KMS-11 (cell line): Measurements from ENCODE around the gene OR52W1.

ENCODE experiments used
- H2AFZ ChIP-seq: fragments of 200-600 bp; sonication (generic); 2 replicates; pipeline ENCODE4 v1.6.1; 2016; ENCODE audit warnings: antibody characterized with exemption, mixed run types, low read depth
- H3K27ac ChIP-seq: fragments of 200-600 bp; sonication (generic); 2 replicates; pipeline ENCODE4 v1.6.1; 2016; ENCODE audit warnings: mild to moderate bottlenecking, mixed run types
- H3K27me3 ChIP-seq: fragments of 200-600 bp; sonication (generic); 2 replicates; pipeline ENCODE4 v1.6.1; 2017; ENCODE audit warnings: mild to moderate bottlenecking, low read depth, mixed run types, moderate library complexity; ENCODE audit not compliant: insufficient read depth
- H3K36me3 ChIP-seq: fragments of 200-600 bp; sonication (generic); 2 replicates; pipeline ENCODE4 v1.6.1; 2017; ENCODE audit warnings: mild to moderate bottlenecking, mixed run types; ENCODE audit not compliant: insufficient read depth
- H3K4me1 ChIP-seq: fragments of 200-600 bp; sonication (generic); 2 replicates; pipeline ENCODE4 v1.6.1; 2016; ENCODE audit warnings: mild to moderate bottlenecking, low read depth, mixed run types; ENCODE audit not compliant: poor library complexity, severe bottlenecking
- H3K4me2 ChIP-seq: fragments of 200-600 bp; sonication (generic); 2 replicates; pipeline ENCODE4 v1.7.0; 2016; ENCODE audit warnings: mild to moderate bottlenecking, mixed run types
- H3K4me3 ChIP-seq: fragments of 200-600 bp; sonication (generic); IDR thresholded peaks from 2 replicates; pipeline ENCODE4 v1.6.1; 2017; ENCODE audit warnings: low read depth, low read length, mixed read lengths; ENCODE audit not compliant: insufficient read depth
- H3K79me2 ChIP-seq: fragments of 200-600 bp; sonication (generic); 2 replicates; pipeline ENCODE4 v1.6.1; 2016; ENCODE audit warnings: low read depth, mixed run types; ENCODE audit not compliant: insufficient read depth
- H3K9ac ChIP-seq: fragments of 200-600 bp; sonication (generic); 2 replicates; pipeline ENCODE4 v1.6.1; 2016; ENCODE audit warnings: mild to moderate bottlenecking, mixed run types
- H4K20me1 ChIP-seq: fragments of 200-600 bp; sonication (generic); 2 replicates; pipeline ENCODE4 v1.6.1; 2016; ENCODE audit warnings: mild to moderate bottlenecking, mixed run types; ENCODE audit not compliant: insufficient read depth
- CTCF ChIP-seq: fragments of 200-600 bp; sonication (generic); conservative IDR thresholded peaks from 2 replicates; pipeline ENCODE4 v1.6.1; 2017; ENCODE audit warnings: low read depth, mild to moderate bottlenecking, antibody characterized with exemption, low read length, moderate library complexity, mixed read lengths

OR52W1 gene

DNA sequence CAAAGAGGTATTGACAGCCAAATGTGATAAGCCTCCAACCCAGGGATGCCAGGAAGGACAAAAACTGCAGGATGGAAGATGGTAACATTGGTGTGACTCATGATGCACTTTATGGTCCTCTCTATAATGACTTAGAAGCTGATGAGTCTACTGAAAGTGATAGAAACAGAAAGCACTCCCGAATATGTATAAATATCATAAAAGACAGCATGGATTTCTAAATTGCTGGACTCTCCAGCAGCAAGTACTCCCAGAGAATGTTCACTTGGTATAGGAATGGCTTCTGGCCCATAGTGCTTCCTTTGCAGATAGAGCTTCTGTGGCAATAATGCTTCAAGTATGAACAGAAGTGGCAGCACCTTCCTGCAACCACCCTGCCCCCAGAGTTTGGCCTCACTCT lies 28.8 kb upstream of the OR52W1 start, which contains the start of gene OR52B2:
Gene OR52B2, minus strand, starts transcription at position 101 of the 400 bp plus-strand sequence. Its CDS starts 0 bp downstream, at position 101.
- no peaks in the 10 kb centered on the region for H3K79me2 ChIP-seq
- H3K27ac ChIP-seq: no peak within 1 kb of the TSS
- H3K27me3 ChIP-seq: no peaks in the 10 kb centered on the region
- no peaks in the 10 kb centered on the region for H3K36me3 ChIP-seq
- H3K4me2 ChIP-seq: no peak within 1 kb of the TSS
- H2AFZ ChIP-seq: no peak within 1 kb of the TSS
- no peak within 1 kb of the TSS for H3K4me3 ChIP-seq
- H3K4me1 ChIP-seq: no peaks in the 10 kb centered on the region
- H4K20me1 ChIP-seq: no peaks in the 10 kb centered on the region
- H3K9ac ChIP-seq: no peak within 1 kb of the TSS
- no peak for TF ChIP-seq CTCF

DNA sequence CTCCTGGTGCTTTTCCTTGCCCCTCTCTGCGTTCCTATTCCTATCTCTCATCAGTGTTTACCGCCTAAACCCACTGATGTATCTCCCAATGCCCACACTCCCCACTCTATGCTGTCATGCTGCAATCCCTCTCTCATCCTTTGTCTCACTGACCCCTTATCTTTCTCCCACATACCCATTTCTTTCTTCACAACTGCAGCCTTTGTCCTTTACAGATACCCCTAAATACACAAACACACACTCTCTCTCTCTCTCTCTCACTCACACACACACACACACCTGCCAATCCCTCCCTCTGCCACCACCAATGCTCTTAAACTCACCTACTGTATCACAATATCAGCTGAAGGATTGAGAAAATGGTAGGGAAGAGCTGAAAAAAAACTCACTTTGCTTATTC lies 23.6 kb upstream of the OR52W1 start:
- Histone ChIP-seq H3K36me3 (no peaks in the 10 kb centered on the region), H2AFZ (no peak overlapping the region), H3K4me3 (no peak overlapping the region), H3K27me3 (no peaks in the 10 kb centered on the region), H3K79me2 (no peaks in the 10 kb centered on the region), H3K9ac (no peak overlapping the region), H4K20me1 (no peaks in the 10 kb centered on the region), H3K4me1 (no peaks in the 10 kb centered on the region), H3K27ac (no peak overlapping the region), H3K4me2 (no peak overlapping the region)
- TF ChIP-seq CTCF: no peak

GRCh38 chr11:6191742-6192141 lies 7.3 kb upstream of the OR52W1 start:
- Histone ChIP-seq H3K27ac (no peak overlapping the region), H3K79me2 (no peaks in the 10 kb centered on the region), H2AFZ (no peak overlapping the region), H3K27me3 (no peaks in the 10 kb centered on the region), H3K4me2 (no peak overlapping the region), H3K4me1 (no peaks in the 10 kb centered on the region), H3K4me3 (no peak overlapping the region), H3K36me3 (no peaks in the 10 kb centered on the region), H4K20me1 (no peaks in the 10 kb centered on the region), H3K9ac (no peak overlapping the region)
- TF ChIP-seq CTCF: no peak

DNA sequence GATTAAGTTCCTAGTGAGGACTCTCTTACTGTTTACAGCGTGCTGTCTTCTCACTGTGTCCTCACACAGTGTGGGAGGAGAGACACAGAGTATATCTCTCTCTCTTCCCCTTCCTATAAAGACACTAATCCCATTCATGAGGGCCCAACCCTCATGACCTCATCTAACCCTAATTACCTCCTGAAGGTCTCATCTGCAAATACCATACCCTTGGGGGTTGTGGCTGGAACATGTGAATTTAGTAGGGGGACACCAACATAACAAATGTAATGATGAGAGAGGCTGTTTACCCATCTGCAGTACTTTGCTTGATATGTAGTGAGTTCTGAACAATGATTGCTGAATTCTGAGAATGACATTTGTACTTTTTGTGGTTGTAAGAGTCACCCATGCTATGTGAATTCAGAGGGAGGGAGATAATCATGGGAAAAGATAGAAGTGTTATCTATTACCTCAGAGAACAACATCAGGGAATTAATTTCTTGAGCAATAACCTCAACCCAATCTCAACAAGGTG lies 4.9 kb upstream of the OR52W1 start:
- H3K36me3 ChIP-seq: no peaks in the 10 kb centered on the region
- H3K79me2 ChIP-seq: no peaks in the 10 kb centered on the region
- no peak overlapping the region for H3K27ac ChIP-seq
- no peak overlapping the region for H3K4me3 ChIP-seq
- no peak overlapping the region for H3K4me2 ChIP-seq
- H2AFZ ChIP-seq: no peak overlapping the region
- H3K9ac ChIP-seq: no peak overlapping the region
- no peaks in the 10 kb centered on the region for H3K4me1 ChIP-seq
- TF ChIP-seq CTCF: no peak
- no peaks in the 10 kb centered on the region for H3K27me3 ChIP-seq
- no peaks in the 10 kb centered on the region for H4K20me1 ChIP-seq

GRCh38 chr11:6196396-6196795 lies 2.6 kb upstream of the OR52W1 start:
- H3K27me3 ChIP-seq: no peaks in the 10 kb centered on the region
- H3K27ac ChIP-seq: no peak overlapping the region
- H3K4me1 ChIP-seq: no peaks in the 10 kb centered on the region

More at GRCh38 chr11:6196396-6196795, 2.6 kb upstream of the OR52W1 start:
- Histone ChIP-seq H3K4me3 (no peak overlapping the region), H2AFZ (no peak overlapping the region), H3K9ac (no peak overlapping the region), H3K36me3 (no peaks in the 10 kb centered on the region), H4K20me1 (no peaks in the 10 kb centered on the region), H3K79me2 (no peaks in the 10 kb centered on the region), H3K4me2 (no peak overlapping the region)
- TF ChIP-seq CTCF: no peak
